GM21390 (cell line): ENCODE data around the gene HMCN1.

Experiments used
- ATAC-seq: cut with Tn5 transposase; IDR thresholded peaks from one replicate; pipeline ENCODE4 v1.9.1; 2021; ENCODE audit not compliant: unreplicated experiment

Gene HMCN1

DNA sequence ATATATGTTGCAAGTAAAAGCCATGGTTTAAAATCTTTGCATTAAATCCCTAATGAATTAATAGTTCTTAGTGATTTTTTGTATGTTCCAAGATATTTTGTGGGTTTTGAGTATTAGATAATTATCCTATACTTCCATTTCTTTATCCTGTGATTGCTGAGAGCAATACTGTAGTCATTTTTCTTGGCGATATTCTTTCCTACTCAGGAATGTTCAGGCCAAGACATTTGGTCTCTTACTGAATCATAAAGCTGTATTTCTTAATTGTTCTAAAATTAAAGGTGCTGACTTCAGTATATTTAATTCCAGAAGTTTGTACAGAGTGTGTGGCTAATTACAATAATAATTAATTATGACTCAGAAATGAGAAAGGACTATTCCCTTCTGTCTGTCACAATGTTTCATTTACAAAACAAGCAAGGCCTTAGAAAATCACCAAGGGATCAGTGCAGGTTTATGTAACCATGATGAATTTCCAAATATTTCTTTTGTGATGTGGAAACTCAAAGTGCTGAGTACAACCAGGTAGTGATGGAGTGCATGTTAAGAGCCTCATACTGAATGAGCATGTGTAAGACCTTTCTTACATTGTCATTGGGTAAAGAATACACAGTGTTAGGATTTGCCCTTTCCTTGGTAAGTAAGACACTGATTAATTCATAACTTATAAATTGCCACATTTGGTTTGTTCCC is 161.2 kb downstream of the HMCN1 start:
- ATAC-seq, result no peak

DNA sequence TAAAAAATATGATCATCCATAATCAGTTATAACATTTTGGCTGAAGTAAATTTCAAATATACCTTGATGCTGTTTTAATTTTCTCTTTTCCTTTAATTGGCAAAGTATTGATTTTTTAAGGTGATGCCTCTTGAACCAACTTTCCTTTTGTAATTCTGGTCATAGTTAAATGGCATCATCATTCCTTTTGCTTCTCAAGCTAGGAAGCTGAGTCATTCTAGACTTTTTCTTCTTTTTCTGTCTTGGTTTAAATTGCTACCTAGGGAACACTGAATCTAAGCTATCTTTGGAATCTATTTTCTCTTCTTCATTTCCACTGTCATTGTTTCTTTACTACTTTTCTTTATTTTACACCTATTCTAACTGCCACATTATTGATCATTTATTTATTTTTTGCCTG is 162.7 kb downstream of the HMCN1 start:
- ATAC-seq, result no peak

DNA sequence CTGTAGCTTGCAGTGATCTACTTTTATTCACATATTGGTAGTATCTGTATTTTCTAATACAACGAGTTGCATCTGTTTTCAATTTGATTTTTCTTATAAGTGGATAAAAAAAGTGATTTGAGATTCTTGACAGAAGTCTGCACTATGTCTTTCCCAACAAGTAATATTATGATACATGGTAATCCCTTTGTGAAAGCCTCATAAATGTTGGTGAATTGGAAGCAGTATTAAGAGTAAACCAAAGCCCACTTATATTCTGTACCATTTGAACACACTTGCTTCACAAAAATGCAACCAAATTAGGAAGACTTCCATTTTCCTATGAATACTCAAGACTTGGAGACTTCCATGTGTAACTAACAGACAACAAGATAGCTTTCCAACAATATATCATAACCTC is 172.0 kb downstream of the HMCN1 start:
- ATAC-seq, result no peak

DNA sequence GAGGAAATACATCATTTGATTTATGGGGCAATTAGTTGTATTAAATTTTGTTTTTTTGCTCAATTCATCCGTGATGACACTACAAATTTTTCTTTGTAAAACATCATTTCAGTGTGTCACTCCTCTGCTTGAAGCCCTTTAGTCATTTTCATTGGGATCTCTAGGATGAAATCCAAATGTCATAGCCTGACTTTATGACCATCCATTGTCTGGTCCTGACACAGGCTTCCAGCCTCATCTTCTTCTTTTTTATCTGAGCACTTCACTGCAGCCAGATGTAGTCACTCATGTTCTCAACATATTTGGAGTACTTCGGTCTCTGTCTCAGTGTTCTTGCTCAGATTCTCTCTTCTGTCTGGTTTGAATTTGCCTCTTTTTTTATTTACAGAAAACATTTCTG is 173.1 kb downstream of the HMCN1 start:
- ATAC-seq, result no peak

DNA sequence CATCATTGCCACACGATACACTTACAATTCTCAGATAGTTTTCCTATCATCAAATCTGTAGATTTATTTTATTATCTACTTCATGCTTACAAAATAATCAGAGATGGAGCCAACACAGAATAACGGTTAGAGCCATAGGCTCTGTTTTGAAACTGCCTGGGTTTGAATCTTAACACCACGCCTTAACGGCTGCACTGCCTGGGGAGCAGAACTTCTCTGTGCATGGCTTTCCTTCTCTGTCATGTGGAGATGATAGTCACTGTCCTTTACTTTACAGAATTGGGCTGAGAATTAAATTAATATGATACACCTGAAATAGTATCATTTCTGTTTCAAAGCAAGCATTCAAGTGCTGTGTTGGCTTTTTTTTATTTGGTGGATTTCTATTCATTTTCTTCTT is 177.8 kb downstream of the HMCN1 start:
- no peak for ATAC-seq

DNA sequence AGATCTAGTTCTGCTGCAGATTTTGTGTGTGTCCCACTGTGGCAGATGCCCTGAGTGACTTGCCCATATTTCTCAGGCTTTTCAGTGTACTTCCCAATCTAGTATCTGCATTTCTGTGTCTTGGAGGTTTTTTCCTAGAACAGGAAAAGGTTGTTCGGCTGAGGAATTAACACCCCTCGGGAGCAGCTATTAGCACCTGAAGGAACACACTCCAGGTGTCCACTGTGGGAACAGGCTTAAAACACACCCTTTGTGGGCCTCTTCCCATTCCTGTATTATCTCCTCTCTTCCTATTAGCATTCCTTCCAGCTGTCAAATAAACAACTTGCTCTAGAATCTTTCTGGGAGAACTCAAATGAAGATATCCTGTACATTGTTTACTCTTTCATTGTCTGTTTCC is 178.3 kb downstream of the HMCN1 start:
- no peak for ATAC-seq

DNA sequence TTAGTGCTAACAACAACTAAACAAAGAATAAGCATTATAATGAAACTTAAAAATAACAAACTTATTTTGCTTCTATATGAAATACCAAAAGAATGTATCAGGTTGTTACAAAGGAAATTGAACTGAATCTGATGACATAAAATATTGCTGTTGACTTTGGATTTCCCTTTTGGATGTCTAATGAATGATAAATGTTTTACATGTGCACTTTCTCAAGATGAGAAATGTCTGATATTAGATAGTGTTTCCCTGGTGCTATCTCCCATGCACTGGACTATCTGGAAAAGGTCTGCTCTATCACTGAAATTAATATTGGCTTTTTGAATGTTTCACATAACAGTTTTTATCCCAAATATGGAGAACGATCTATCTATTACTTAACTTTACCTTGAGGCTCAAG is 179.9 kb downstream of the HMCN1 start:
- ATAC-seq, result no peak

DNA sequence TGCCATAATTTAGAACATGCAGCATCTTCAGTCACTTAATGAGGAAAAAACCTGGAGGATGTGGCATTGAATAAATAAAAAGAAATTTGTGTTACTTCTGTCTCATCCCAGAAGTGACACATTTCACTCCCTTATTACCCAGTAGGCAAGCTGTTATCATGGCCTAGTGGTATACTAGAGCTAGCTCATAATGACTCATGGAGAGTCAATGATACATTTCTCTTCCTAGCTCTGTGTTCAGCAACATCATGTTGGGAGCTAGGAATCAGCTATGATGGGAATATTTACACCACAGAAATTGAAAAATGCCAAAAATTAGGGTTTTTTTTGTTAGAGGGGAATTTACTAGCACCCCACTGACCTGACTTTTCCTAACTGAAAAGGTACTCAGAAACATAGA is 182.7 kb downstream of the HMCN1 start:
- no peak for ATAC-seq

DNA sequence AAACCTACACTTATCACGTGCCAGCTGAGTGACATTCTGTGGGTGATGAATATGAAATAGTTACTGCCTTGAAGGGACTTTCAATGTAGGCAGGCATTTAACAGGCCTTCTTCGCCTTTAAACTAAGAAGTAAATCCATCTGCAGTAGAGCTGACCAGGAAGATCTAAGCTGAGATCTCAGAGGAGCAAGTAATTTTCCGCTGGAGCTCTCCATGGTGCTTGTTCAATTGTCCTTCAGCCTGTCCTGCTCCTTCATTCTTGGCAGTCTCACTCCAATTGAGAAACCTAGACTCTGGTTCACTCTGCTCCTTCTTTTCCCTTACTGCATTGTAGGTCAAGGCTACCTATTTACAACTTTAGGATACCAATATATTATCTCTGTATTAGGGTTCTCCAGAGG is 183.5 kb downstream of the HMCN1 start:
- ATAC-seq, result no peak

DNA sequence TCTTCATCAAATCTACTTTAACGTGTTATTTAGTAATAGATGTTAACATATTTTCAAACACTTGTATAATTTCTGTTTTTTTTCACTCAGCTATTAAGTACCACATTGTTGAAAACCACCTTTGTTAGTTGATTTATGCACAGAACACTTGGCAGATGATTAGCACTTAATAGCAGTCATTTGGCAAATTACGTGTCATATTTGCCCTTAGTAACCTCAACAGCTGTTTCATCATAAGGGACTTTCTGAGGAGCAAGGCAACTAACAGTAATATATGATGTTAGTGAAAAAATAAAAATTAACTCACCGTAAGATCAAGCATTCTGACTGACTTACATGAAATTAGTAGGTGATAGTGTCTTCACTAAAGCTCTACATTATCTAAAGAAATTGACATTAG is 186.4 kb downstream of the HMCN1 start:
- ATAC-seq, result no peak

DNA sequence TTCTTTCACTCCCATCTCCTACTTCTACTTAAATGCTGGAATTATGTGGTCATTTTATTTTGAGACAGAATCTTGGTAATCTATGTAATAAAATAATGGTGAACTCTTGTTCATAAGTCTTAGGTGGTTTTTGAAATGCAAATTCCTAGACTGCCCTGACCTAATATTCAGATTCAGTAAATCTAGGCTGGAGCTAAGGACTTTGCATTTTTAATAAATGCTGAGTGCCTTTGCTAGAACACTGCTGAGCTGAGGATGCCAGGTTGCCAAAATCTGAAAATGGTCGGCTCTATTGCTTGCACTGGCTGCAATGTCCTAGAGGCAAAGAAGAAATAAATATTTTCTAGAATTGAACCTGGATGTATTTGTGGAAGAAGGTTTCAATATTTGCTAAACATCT is 187.4 kb downstream of the HMCN1 start:
- no peak for ATAC-seq

DNA sequence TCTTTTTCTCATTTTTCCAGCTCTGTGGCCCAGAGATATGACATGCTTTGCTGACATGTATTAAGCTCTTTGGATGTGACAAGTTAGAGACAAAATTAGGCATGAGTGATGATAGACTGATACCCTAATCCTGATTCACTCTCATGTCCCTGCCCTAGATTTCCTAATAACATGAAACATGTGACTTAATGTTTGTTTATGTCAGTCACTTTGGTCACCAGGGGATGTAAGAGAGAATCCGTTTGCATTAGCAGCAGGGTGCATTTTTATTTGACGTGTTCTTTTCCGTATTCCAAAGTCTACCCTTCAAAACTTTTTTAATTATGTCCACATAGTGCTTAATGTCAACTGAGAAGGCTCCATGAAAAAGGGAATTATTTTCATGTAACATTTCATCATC is 192.4 kb downstream of the HMCN1 start:
- no peak for ATAC-seq

DNA sequence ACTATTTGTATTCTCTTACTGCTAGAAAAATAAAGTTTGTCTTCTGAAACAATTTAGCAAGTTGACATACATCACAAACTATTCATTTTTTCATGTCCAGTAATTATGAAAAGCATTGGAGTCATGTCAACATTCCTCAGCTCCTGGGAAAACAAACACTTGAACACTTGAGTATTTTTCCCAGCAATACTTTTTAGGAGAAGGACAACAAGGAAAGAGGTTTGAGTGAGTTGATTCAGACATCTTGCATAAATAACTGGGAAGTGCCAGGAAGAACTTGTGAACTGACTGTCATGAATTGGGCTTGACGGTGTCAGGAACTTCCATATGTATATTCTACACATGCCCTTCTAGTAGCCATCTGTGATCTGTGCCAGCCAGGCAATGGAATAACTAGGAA is 195.6 kb downstream of the HMCN1 start:
- no peak for ATAC-seq

DNA sequence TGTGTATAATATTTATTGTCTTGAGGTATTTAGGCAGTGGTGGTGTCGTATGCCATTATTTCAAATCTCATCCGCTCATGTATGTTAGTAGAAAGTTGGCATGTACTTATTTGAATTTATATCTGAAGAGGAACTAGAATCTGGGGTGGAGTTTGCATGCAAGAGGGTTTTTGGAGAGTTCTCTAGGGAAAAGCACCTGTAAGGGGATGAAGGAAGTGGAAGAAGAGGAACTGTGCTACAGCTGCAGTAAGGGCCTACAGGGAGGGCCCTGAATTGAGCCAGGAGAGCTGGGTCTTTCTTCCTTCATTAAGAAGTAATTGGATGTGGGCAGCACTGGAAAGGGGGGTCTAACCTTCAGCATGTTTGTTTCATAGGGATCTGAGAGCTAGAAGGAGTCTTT is 197.2 kb downstream of the HMCN1 start:
- ATAC-seq, result no peak

DNA sequence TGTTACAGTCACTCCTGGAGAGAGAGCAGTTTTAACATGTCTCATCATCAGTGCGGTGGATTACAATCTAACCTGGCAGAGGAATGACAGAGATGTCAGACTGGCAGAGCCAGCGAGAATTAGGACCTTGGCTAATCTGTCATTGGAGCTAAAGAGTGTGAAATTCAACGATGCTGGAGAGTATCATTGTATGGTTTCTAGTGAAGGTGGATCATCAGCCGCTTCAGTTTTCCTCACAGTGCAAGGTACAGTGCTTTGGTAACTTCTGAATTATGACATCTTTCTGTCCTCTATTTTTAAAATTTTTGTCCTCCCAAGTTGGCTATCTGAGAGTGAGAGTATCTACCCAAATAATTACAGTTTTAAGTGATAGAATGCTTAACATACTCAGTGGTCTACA is 199.4 kb downstream of the HMCN1 start:
- ATAC-seq, result no peak

DNA sequence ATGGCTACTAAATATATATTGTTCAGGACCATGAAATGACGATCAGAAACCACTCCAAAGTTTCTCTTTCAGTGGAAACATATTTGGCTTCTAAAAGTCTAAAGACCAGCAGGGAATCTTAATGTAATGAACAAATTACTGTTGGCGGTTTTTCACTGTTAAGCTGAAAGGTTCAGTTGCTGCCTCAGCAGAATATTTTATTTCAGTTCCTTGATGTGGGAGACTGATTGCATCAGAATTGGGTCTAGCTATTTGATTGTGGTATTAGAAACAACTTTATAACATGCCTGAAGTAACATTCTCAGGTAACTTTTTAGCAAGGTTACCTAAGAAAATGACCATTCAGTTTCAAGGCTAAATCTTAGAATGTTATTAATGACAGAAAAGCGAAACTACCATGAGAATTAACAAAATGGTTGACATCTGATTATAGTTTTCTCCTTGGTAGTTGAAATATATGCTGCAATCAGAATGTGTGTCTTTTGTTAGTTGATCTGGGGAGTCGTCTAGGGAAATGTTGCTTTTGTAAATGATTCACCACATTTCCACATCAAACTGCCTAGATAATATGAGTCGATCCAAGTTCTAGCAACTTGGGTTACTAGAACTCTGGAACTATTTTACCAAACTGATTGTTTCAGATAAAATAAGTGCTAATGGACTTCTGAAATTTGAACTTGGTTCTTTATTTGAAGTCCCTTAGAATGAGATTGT is 200.4 kb downstream of the HMCN1 start:
- no peak for ATAC-seq

DNA sequence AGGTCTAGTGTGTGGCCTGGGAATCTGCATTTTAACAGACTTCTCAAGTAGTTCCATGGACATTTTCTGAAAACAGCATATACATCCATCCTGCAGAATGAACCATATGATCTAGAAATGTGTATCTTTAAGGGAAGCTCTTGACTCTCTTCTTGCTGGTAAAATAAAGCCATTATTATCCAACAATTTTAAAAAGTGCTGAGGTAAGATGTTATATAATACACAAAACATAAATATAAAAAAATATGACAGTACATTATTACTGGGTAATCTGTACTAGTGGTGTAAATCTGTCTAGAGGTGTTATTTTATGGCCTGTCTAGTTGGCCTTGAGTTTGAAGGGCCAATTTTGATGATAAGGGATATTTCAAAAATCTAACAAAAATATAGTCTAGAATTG is 201.2 kb downstream of the HMCN1 start:
- ATAC-seq, result no peak

DNA sequence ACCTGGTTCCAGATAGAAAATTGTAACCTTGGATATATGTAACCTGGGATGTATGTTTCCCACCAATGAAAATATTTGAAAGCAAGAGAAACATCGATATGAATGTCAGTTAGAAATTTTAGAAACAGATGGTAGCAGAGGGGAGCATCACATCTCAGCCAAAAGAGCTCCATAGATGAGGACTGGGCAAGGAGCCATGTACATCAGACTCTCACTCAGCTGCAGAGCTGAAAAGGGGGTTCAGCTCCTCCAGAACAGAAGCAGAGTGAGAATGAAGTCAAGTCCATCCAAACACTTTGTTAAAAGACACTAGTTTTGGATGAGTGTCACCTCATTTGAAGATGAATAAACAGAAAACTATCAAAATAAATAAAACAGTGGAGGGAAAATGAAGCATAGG is 202.4 kb downstream of the HMCN1 start:
- no peak for ATAC-seq

DNA sequence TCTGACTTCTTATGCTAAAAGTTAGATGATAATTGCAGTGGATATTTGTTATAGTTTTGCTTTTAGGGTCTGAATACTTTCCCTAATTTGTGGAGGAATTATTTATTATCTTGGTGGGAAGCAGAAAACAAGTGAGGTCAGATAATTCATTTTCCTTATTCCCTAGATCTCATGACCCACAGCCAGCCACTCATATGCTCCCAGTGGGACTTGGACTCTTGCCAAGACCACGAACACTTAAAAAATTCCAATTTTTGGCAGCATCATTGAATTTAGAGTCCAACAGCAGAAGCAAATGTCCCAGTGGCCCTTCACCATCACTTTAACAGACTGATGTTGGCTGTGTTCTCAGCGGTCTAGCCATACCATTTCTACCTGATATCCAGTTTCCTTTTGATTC is 204.2 kb downstream of the HMCN1 start:
- ATAC-seq, result no peak

DNA sequence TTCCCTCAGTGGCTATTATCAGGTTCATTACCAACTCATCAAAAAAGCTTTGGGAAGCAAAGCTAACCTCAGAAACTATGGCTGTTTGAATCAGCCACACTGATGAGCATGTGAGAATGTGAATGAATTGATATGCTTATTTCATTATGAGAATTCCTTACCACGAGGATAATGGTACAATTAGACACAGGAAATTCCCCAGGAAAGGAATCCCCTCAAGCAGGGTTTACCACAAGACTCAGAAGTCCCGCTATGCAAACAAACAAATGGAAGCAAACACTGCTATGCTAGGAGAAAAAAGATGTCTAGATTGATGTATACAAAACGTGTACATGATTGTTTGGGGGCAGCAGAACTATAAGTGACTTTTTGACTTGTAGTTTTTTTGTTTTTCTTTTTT is 205.0 kb downstream of the HMCN1 start:
- ATAC-seq, result no peak

DNA sequence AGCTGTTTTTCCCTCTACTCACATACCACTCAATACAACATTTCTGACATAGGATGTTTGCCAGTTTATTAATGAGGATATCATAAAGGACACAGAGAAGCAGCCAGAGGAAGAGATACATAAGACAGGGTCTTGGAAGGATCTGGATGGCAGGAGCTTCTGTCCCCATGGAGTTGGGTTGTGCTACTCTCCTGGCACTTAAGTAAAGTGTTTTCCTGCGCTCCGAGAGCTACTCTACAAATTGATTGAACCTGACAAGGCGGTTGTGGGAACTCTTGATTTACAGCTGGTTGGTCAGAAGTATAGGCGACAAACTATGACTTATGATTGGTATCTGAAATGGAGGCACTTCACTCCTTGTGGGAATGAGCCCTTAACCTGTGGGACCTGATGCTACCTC is 208.8 kb downstream of the HMCN1 start:
- no peak for ATAC-seq

DNA sequence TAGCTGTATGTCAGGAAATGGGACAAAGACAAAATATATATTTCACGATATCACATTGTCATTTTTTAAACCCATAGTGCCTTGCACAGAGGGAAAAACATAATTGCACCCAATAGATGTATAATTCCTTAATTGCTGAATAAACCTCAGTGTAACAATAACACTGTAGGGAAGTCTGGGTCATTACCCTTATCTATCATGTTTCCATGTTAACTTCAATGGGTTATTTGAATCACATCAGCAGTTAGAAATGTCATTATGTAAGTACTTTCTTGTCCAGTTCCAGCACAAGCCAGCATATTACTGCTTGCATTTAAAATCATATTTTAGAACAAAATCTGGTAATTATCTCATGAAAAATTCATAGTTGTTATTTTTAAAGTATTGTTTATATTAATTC is 222.7 kb downstream of the HMCN1 start:
- ATAC-seq, result no peak
